Central memory CD4-positive, alpha-beta T cell (primary cell): ENCODE data around the gene RUNX3.

Experiments
- DNase-seq: peaks from one replicate; pipeline ENCODE4 v3.0.0; 2022

Gene RUNX3

DNA sequence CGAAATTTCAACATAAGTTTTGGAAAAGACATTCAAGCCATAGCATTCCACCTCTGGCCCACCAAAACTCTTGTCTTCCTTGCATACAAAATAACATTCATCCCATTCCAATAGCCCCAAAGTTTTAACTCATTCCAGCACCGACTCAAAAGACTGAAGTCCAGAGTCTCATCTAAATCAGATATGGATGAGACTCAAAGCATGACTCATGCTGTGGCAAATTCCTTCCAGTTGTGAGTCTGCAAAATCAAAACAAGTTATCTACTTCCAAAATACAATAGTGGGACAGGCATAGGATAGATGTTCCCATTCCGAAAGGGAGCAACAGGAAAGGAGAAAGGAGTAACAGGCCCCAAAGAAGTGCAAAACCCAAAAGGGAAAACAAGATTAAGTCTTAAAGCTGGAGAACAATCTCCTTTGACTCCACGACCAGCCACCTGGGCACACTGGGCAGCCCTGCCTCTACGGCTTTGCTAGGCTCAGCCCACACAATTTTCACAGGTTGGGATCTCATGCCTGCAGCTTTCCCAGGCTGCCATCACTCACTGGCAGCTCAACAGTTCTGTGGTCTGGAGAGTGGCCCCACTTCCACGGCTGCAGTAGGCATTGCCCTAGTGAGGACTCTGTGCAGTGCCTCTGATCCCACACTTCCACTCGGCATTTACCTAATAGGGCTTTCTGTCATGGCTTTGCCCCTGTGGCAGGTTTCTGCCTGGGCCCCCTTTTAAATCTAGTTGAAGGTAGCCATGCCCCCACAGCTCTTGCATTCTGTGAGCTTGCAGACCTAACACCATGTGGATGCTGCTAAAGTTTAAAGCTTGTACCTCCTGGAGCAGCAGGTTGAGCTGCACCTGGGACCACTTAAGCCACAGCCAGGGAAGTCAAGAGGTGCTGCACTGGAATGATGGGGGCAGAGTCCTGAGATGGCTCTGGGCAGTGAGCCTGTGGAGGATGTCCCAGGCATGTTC, 51.0 kb downstream of the RUNX3 start:
- DNase-seq, result no peak

GRCh38 chr1:24878045-24878444, 52.0 kb downstream of the RUNX3 start:
- DNase-seq, result no peak

- DNase-seq, result no peak
Observed at GRCh38 chr1:24875991-24876506, 54.0 kb downstream of the RUNX3 start.

DNA sequence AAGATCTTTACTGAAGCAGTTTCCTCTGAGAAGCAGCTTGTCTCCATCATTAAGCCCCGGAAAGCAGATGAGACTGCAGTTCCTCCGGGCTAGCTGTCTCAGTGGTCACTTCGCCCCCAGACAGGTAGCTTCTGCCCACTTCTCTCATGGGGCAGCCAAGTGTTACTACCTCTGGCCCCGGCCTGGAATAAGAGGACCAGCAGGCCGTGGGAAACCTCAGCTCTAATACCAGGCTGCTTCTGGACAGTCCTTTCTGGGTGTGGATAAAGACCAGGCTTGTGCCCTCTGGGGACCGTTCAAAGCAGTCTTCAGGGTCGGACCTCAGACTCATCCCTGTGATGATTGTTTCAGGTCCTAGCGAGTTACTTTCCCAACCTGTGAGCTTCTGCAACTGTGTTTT, 54.8 kb downstream of the RUNX3 start:
- no peak for DNase-seq

GRCh38 chr1:24874611-24875234, 55.4 kb downstream of the RUNX3 start:
- no peak for DNase-seq

DNA sequence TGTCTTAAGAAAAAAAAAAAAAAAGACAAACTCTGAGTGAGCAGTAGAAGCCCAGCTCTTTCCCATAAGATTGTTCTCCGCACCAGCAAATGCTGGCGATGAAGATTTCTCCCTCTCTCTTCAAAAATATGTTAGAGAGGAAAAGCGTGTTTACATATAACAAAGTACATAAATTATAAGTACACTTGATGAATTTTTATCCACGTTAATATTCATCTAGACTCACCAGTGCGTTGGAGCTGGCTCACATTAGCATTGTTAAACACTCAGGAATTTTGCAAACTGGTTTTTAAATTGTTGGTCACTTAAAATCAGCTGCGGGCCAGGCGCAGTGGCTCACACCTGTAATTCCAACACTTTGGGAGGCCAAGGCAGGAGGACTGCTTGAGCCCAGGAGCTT, 56.0 kb downstream of the RUNX3 start:
- no peak for DNase-seq

GRCh38 chr1:24873148-24873547, 56.9 kb downstream of the RUNX3 start:
- no peak for DNase-seq

- DNase-seq, result no peak
Observed at GRCh38 chr1:24872061-24872850, 57.8 kb downstream of the RUNX3 start.

GRCh38 chr1:24871306-24871901, 58.7 kb downstream of the RUNX3 start:
- no peak for DNase-seq

DNA sequence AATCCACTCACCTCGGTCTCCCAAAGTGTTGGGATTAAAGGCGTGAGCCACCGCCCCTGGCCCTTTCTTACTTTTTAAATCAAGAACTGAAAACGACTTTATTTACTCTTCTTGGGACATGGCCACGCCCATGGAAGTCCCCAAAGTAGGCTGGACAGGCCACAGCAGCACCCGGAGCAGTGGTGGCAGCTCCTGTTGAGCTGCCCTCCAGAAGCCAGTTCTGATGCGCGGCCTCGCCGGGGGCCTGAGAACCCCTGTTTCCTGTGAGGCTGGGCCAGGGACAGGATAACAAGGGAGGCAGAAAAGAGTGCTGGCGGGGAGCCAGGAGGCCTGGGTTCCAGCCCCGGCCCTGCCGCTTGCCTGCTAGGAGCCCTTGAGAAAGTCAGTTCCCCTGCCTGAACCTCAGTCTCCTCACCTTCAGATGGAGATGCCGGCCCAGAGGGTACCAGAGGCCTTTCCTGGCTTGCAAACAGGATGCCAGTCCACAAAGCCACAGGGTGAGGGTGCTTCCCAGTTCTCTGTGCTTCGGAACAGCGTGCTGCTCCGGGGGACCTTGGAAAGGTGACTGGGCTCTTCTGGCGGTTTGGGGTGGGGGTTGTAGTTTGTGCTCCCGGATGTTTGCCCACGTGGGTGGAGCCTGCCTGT, 59.4 kb downstream of the RUNX3 start:
- no peak for DNase-seq

DNA sequence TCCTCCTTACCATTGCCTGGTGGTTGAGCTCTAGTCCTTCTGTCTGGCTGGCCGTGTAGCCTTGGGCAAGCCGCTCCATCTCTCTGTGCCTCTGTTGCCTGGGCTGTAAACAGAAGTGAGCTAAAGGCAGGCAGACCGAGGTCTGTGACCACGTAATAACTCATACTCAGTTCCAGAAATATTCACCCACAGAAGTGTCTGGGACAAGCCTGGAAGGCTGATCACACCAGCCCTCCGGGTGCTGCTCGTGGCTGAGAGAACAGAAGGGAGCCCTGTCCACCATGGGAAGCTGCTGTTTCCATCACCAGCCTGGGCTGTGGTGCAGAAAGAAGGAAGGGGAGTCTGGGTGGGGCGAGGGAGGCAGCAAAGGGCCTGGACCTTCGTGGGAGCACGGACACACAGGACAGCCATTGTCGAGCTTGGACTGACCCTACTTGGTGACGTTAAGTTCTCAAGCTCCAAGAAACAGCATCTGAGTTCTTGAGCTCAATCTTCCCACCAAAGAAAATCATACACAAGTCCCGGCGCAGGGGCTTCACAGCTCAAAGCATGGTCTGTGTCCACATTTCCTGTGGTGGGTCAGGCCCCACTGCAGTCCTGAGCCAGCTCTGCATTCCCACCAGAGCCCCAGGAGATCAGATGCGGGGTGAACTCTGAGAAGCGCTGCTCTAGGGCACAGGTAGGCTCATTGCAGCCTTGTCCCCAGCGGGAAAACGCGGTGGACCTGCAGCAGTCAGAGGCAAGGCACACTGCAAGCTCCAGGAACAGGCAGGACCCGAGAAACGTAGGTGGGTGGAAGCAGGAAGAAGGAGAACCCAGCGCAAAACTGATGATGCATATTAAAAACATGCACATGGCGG, 61.8 kb downstream of the RUNX3 start:
- no peak for DNase-seq

- DNase-seq, result no peak
Observed at GRCh38 chr1:24867084-24867870, 62.8 kb downstream of the RUNX3 start.

- DNase-seq, result no peak
Observed at GRCh38 chr1:24866211-24867083, 63.6 kb downstream of the RUNX3 start.

DNA sequence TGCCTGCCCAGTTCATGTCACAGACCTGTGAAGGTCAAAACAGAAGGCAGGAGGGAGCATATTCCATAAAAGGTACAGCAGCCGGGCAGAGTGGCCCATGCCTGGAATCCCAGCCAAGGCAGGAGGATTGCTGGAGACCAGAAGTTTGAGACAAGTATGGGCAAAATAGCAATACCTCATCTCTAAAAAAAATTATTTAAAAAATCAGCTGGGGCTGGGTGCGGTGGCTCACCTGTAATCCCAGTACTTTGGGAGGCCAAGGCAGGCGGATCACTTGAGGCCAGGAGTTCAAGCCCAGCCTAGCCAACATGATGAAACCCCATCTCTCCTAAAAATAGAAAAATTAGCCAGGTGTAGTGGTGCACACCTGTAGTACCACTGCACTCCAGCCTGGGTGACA, 64.5 kb downstream of the RUNX3 start:
- DNase-seq, result no peak

DNA sequence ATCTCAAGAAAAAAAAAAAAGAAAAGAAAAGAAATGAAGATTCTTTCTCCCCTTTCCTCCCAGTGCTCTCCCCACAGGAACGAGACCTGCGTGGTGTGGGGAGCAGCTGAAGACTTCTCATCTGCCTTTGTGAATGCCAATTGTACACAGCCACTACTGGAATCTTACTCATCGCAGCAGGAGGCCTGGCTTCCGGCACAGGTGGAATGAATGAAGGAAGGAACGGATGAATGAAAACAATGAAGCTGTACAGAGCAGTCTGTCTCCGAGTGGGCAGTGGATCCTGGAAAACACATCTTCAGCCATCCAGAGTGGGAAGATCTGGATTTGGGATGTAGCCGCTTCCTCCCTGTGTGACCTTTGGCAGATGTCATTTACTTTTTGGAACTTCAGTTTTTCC, 64.9 kb downstream of the RUNX3 start:
- DNase-seq, result no peak

DNA sequence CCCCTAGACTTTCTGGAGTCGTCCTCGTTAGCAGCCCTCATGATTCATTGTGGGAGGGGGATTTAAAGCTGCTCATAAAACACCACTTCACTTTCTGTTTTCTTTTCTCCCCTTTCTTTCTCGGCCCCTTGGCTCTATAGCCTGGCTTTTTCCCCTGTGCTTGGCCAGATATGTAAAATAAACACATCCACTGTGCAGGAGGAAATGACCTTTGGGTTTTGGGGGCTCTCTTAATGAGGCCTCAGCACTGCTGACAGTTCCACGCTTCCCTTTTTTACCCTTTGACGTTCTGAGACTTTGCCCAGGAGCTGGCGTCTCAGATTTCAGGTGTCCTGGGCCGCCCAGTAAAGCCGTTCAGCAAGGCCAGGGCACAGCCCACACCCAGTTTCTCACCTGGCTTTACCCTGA, 65.7 kb downstream of the RUNX3 start:
- no peak for DNase-seq

- DNase-seq, result no peak
Observed at GRCh38 chr1:24862775-24863483, 67.1 kb downstream of the RUNX3 start.
